GM18502 (cell line): ENCODE data around the gene GNRH2.
"Not testable (repeated sequence)": the region's sequence is repeated elsewhere in the genome, so short reads cannot be mapped to it uniquely, and the experiment has no call there.

Source experiments
- ATAC-seq: cut with Tn5 transposase; IDR thresholded peaks from one replicate; pipeline ENCODE4 v1.9.1; 2021; ENCODE audit warnings: mild to moderate bottlenecking; ENCODE audit not compliant: unreplicated experiment, poor library complexity

GNRH2 gene

GRCh38 chr20:3041854-3042409 is 1.5 kb upstream of the GNRH2 start:
- ATAC-seq: no peak

- ATAC-seq: no peak
Measured at GRCh38 chr20:3042625-3043024, 797 bp upstream of the GNRH2 start.

- ATAC-seq: no peak
Measured at GRCh38 chr20:3044336-3044965, 1.0 kb downstream of the GNRH2 start.

DNA sequence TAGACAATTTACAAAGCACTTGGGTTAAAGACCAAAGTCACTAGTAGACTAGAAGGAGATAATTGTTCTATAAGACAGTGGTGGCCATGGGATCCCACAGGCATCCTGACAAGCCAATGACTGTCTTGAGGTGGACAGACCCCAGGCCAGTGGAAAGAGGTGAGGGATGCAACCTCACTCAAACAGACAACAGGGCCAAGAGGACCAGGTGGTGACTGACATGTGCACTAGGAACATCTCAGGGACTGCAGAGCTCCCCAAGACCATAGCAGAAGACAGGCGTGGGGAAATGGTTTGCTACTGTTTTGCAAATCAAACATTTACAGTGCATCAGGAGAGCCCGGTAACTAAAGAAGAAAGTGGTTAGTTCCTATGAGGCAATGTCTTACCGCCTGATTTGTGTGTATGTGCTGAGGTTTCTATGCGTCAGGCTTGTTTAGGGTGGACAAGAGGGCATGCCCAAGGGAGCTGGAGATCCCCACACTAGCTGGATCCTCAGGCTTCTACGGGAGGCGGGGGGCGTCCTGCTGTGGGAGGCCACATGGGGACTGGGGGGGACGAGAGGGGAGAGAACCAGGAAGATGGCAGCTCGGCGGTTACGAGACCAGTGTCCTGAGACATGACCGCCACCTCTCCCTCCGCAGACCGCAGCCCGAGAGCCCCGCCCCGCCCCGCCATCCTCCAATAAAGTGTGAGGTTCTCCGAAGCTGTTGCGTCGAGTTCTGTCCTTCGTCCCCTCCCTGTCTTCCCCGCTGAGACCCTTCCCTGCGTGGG is 1.8 kb downstream of the GNRH2 start:
- peak; percentile 49 for ATAC-seq

- ATAC-seq: peak; percentile 93
Measured at GRCh38 chr20:3045816-3046676, 2.6 kb downstream of the GNRH2 start, which contains the start of gene MRPS26. MRPS26 (plus strand) TSS chr20:3046052; CDS start chr20:3046069, 17 bp downstream.

GRCh38 chr20:3046677-3047462 is 3.4 kb downstream of the GNRH2 start:
- ATAC-seq: no peak

- ATAC-seq: no peak
Measured at GRCh38 chr20:3047486-3048419, 4.3 kb downstream of the GNRH2 start.

DNA sequence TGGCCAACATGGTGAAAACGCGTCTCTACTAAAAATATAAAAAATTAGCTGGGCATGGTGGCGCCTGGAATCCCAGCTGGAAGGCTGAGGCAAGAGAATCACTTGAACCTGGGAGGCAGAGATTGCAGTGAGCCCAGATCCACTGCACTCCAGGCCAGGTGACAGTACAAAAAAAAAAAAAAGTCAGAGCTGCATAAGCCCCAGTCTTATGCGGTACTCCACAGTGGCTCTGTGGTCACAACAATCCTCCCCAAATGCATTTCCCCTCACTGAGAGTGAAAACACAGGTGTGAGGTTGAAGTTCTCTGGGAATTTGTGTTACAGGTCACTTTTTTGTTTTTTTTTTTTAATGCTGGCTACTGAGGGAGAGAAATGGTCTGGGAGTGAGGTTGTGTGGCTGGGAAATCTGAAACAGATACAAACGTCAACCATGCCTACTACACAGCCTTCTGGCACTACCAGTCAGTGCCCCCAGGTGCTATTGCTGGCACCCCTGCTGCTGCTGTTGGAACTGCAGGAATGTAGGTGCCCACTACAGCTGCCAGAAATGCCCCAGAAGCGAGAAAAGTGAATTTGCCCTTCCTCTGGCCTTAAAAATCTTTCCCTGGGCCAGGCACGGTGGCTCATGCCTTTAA is 8.1 kb downstream of the GNRH2 start:
- ATAC-seq: no peak

GRCh38 chr20:3059489-3059888 is 16.1 kb downstream of the GNRH2 start:
- ATAC-seq: no peak

DNA sequence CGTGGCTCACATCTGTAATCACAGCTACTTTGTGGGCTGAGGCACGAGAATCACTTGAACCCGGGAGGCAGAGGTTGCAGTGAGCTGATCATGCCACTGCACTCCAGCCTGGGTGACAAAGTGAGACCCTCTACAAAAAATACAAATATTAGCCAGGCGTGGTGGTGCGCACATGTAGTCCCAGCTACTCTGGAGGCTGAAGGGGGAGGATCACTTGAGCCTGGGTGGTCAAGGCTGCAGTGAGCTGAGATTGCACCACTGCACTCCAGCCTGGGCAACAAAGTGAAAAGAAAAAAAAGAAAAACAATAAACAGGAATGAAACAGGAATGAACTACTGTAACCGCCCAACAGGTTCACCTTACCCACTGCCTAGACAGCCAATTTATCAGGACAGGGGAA is 20.7 kb downstream of the GNRH2 start:
- ATAC-seq: not testable (repeated sequence)

GRCh38 chr20:3067139-3068014 is 24.0 kb downstream of the GNRH2 start:
- ATAC-seq: no peak

DNA sequence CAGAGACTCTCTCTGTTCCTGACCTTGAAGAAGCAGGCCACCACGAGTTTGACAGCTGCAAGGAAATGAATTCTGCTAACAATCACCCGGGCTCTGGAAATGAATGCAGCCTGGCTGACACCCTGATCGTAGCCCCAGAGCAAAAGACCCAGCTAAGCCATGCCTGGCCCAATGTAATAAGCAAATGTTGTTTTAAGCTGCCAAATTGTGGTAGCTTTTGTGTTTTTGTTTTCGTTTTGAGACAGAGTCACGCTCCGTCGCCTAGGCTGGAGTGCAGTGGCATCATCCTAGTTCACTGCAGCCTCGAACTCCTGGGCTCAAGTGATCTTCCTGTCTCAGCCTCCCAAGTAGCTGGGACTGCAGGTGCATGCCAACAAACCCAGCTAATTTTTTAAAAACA is 24.7 kb downstream of the GNRH2 start:
- ATAC-seq: no peak

- no peak for ATAC-seq
Measured at GRCh38 chr20:3068986-3069900, 25.8 kb downstream of the GNRH2 start.

- ATAC-seq: no peak
Measured at GRCh38 chr20:3070725-3071124, 27.3 kb downstream of the GNRH2 start.

- no peak for ATAC-seq
Measured at GRCh38 chr20:3071266-3071609, 27.8 kb downstream of the GNRH2 start.
